Adrenal gland (tissue), 5 donors: ENCODE results near the gene ZNF397.

ENCODE experiments used
- CTCF ChIP-seq, 6 experiments: fragments of 450-650 bp in 4 of 6; fragments of 200-600 bp in 2 of 6; sonication (generic) in 1 of 6; IDR thresholded peaks; 1 replicate in 5 of 6; 2 replicates in 1 of 6; pipeline versions ENCODE4 v1.5.1 to v1.8.0; 2016 to 2021; ENCODE audit warnings: antibody characterized with exemption in 6 of 6, mild to moderate bottlenecking in 2 of 6, moderate library complexity in 1 of 6
- POLR2A ChIP-seq, 2 donors: fragments of 450-650 bp; IDR thresholded peaks; one replicate each; pipeline ENCODE4 v1.6.1; 2017; ENCODE audit warnings: antibody characterized with exemption in 2 of 2, mild to moderate bottlenecking in 2 of 2, moderate library complexity in 1 of 2
- donor health status: DM: no; HTN: no; CAD: no.

GRCh38 chr18:35215026-35215425, 25.8 kb upstream of the ZNF397 start:
- no peak for TF ChIP-seq POLR2A (IDR thresholded peaks at IDR 0.05)
- no peak for TF ChIP-seq CTCF (IDR thresholded peaks at IDR 0.05)
